Subcutaneous adipose tissue (tissue), 4 donors: ENCODE measurements around the gene COX10. TPM values are rescaled to one million over a fixed set of nuclear protein-coding genes. Genes with fewer than 3 reads are reported as not detected.

Source experiments
- total RNA-seq, 4 donors: library from RNA; depleted of rRNA; stranded (reverse); fragments of >200 nt; gene quantifications; one replicate each; pipeline ENCODE4 v1.1.0, GENCODE V29; 2016
- TF ChIP-seq, protein P1 (sequence below): fragments of 450-650 bp; IDR thresholded peaks from one replicate; pipeline ENCODE4 v1.5.1; 2016; ENCODE audit warnings: low read depth, mild to moderate bottlenecking, control low read depth, antibody characterized with exemption, moderate library complexity

Gene COX10
- total RNA-seq, 4 donors from 2014 or later, result 13.9 to 25.9 (median 15.8) TPM

- TF ChIP-seq, protein P1, sequence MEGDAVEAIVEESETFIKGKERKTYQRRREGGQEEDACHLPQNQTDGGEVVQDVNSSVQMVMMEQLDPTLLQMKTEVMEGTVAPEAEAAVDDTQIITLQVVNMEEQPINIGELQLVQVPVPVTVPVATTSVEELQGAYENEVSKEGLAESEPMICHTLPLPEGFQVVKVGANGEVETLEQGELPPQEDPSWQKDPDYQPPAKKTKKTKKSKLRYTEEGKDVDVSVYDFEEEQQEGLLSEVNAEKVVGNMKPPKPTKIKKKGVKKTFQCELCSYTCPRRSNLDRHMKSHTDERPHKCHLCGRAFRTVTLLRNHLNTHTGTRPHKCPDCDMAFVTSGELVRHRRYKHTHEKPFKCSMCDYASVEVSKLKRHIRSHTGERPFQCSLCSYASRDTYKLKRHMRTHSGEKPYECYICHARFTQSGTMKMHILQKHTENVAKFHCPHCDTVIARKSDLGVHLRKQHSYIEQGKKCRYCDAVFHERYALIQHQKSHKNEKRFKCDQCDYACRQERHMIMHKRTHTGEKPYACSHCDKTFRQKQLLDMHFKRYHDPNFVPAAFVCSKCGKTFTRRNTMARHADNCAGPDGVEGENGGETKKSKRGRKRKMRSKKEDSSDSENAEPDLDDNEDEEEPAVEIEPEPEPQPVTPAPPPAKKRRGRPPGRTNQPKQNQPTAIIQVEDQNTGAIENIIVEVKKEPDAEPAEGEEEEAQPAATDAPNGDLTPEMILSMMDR, result no peak
Observed at GRCh38 chr17:14092808-14093207, 23.5 kb downstream of the COX10 start.

DNA sequence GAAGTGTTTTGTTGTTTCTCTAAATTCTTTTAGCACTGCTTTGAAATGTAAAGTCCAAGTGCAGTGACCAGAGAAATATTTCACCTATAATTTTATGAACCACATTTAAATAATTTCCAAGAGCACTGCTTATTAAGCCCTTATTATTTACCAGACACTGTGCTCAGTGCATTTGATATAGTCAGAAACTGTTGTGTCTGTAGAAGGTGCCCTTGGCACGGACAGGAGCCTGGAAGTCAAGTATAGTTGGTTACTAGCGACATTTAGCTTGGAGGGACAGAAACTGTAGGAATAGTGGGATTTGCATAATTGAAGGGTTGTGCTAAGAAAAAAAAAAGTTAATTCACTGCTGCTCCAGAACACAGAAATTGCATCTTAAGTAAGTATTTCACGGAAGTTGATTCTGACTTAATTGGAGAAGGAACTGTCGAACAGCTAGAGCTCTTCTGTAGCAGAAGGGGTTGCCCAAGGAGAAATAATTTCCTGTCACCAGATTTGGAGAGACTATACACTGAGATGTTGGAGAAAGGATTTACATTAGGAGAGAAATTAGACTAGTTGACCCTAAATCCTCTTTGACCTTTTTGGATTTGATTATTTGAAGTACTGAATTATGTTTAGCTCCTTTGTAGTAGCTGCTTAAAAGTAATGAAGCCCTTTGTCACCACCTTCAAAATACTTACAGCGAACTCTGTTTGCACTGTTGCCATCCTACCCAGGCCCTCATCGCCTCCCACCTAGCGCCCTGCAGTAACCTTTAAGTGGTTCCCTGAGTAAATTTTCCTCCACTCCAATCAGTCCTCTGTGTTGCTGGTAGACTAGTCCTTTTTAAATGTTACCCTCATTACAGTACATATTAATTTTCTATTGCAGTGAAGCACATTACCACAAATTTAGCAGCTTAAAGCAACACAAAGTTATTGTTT lies 25.6 kb downstream of the COX10 start:
- TF ChIP-seq, protein P1, result no peak

GRCh38 chr17:14095631-14096030 lies 26.3 kb downstream of the COX10 start:
- TF ChIP-seq, protein P1, result no peak

DNA sequence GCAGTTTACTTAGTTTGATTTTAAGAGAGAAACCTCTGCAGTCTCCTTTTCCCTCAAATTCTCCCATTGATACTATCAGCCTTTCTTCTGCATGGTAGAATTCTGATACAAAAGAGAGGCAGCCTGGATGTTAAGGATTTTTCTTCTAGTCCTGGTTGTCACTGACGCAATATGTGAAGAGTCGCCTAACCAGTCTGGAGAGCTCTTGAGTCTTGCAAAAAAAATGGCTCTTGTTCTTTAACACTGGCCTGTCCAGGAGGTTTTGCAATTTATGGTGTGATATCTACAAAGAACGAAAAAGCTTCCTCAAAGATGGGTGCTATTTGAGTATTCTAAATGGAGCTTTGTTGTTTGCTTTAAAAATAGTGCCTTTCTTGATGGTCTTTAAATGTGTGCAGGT lies 28.9 kb downstream of the COX10 start:
- TF ChIP-seq, protein P1, result no peak

GRCh38 chr17:14101976-14102375 lies 32.7 kb downstream of the COX10 start:
- TF ChIP-seq, protein P1, result no peak

DNA sequence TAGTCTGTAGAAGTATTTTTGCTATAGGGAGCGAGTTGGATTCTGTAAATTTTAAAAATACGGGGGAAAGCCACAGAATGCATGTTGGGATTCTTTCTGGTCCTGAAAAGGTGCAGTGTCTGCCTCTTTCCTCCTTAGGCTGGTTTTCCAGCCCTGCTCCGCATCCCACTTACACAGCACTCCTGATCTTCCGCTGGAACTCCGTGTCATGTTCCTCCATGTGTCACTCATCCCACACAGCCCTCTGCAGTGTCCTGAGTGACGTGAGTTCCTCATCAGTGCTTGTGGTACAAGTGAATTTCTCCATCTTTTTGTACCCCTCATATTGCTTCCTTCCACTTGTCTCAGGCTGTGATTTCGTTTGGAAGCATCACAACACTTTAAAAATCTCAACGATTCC lies 34.5 kb downstream of the COX10 start:
- TF ChIP-seq, protein P1, result no peak

DNA sequence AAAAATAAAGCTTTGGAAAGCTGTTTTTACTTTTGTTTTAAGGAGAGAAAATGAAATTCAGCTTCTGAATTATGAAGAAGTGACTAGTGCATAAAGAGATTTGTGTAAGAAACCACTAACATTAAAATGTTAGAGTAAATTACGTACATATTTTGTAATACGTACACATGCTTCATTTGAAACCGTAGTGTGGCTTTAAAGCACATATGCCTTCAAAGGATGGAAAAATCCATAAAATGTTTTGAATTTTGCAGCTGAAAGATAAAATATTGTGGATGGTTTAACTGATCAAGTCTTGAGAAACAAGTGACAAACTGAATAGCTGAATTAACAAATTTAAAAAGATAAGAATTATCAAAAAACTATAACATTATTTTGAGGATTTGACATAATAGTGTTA lies 35.4 kb downstream of the COX10 start:
- TF ChIP-seq, protein P1, result no peak
